H9 (cell line): Measurements from ENCODE around the gene CTNNA3. TPM values are rescaled to one million over a fixed set of nuclear protein-coding genes. Genes with fewer than 3 reads are reported as not detected.
"Not testable (repeated sequence)": the region's sequence is repeated elsewhere in the genome, so short reads cannot be mapped to it uniquely, and the experiment has no call there.

Source experiments
- DNase-seq: peaks from one replicate; pipeline ENCODE4 v3.0.0-alpha.2; 2017
- H2AFZ ChIP-seq: one replicate; pipeline ENCODE4 v1.6.1; 2013; ENCODE audit warnings: mild to moderate bottlenecking, low read length, control low read depth, moderate library complexity
- H2AK5ac ChIP-seq: 2 replicates; pipeline ENCODE4 v1.6.1; 2013; ENCODE audit warnings: low read length, control low read depth, mixed read lengths; ENCODE audit not compliant: insufficient read length
- H2BK120ac ChIP-seq: one replicate; pipeline ENCODE4 v1.6.1; 2013; ENCODE audit warnings: low read depth, mild to moderate bottlenecking, low read length, control low read depth, inconsistent platforms; ENCODE audit not compliant: poor library complexity, severe bottlenecking
- H2BK12ac ChIP-seq: 2 replicates; pipeline ENCODE4 v1.6.1; 2013; ENCODE audit warnings: low read length, control low read depth, mixed read lengths, low read depth; ENCODE audit not compliant: insufficient read length
- H2BK15ac ChIP-seq: 2 replicates; pipeline ENCODE4 v1.6.1; 2013; ENCODE audit warnings: low read depth, low read length, control low read depth
- H2BK20ac ChIP-seq: one replicate; pipeline ENCODE4 v1.6.1; 2013; ENCODE audit warnings: low read depth, mild to moderate bottlenecking, low read length, control low read depth, inconsistent platforms; ENCODE audit not compliant: poor library complexity, severe bottlenecking
- H2BK5ac ChIP-seq: 2 replicates; pipeline ENCODE4 v1.6.1; 2013; ENCODE audit warnings: low read length, control low read depth, mixed read lengths; ENCODE audit not compliant: insufficient read length
- H3K14ac ChIP-seq: 2 replicates; pipeline ENCODE4 v1.6.1; 2013; ENCODE audit warnings: low read length, control low read depth; ENCODE audit not compliant: insufficient read depth
- H3K18ac ChIP-seq: 2 replicates; pipeline ENCODE4 v1.6.1; 2013; ENCODE audit warnings: low read depth, mild to moderate bottlenecking, mixed read lengths, low read length, control low read depth; ENCODE audit not compliant: insufficient read length
- H3K23ac ChIP-seq: 2 replicates; pipeline ENCODE4 v1.6.1; 2013; ENCODE audit warnings: low read length, control low read depth, mixed read lengths, low read depth; ENCODE audit not compliant: insufficient read length
- H3K23me2 ChIP-seq: 2 replicates; pipeline ENCODE4 v1.6.1; 2013; ENCODE audit warnings: low read depth, mild to moderate bottlenecking, mixed read lengths, low read length, control low read depth; ENCODE audit not compliant: insufficient read length, poor library complexity, severe bottlenecking
- H3K27ac ChIP-seq: 2 replicates; pipeline ENCODE4 v1.5.1; 2013; ENCODE audit warnings: low read length, control low read depth, mixed read lengths, low read depth; ENCODE audit not compliant: insufficient read length
- H3K27me3 ChIP-seq: 2 replicates; pipeline ENCODE4 v1.6.1; 2013; ENCODE audit warnings: low read length, control low read depth, inconsistent platforms; ENCODE audit not compliant: insufficient read depth
- H3K4ac ChIP-seq: 2 replicates; pipeline ENCODE4 v1.6.1; 2013; ENCODE audit warnings: low read depth, mild to moderate bottlenecking, control low read depth, inconsistent platforms, low read length, moderate library complexity
- H3K4me1 ChIP-seq: 2 replicates; pipeline ENCODE4 v1.6.1; 2013; ENCODE audit warnings: low read length, control low read depth, inconsistent platforms; ENCODE audit not compliant: insufficient read depth
- H3K4me2 ChIP-seq: 2 replicates; pipeline ENCODE4 v1.6.1; 2013; ENCODE audit warnings: low read length, control low read depth, mixed read lengths; ENCODE audit not compliant: insufficient read length, insufficient read depth
- H3K56ac ChIP-seq: 2 replicates; pipeline ENCODE4 v1.6.1; 2013; ENCODE audit warnings: low read depth, mild to moderate bottlenecking, mixed read lengths, low read length, control low read depth; ENCODE audit not compliant: insufficient read length
- H3K79me1 ChIP-seq: 2 replicates; pipeline ENCODE4 v1.6.1; 2013; ENCODE audit warnings: low read depth, mild to moderate bottlenecking, moderate library complexity, low read length, control low read depth, inconsistent platforms; ENCODE audit not compliant: insufficient read depth, poor library complexity, severe bottlenecking
- H3K79me2 ChIP-seq: 2 replicates; pipeline ENCODE4 v1.6.1; 2013; ENCODE audit warnings: low read length, control low read depth, inconsistent platforms; ENCODE audit not compliant: insufficient read depth
- H3K9ac ChIP-seq: 2 replicates; pipeline ENCODE4 v1.6.1; 2013; ENCODE audit warnings: low read length, control low read depth, mixed read lengths; ENCODE audit not compliant: insufficient read length; ENCODE audit errors: extremely low read depth
- H3K9me3 ChIP-seq: one replicate; pipeline ENCODE4 v1.6.1; 2013; ENCODE audit warnings: low read depth, low read length, inconsistent platforms; ENCODE audit not compliant: control insufficient read depth
- H3T11ph ChIP-seq: one replicate; pipeline ENCODE4 v1.6.1; 2013; ENCODE audit warnings: mild to moderate bottlenecking, low read length, control low read depth, inconsistent platforms
- H4K20me1 ChIP-seq: one replicate; pipeline ENCODE4 v1.6.1; 2013; ENCODE audit not compliant: control insufficient read depth, insufficient read length, insufficient read depth
- H4K5ac ChIP-seq: 2 replicates; pipeline ENCODE4 v1.6.1; 2013; ENCODE audit warnings: low read depth, mild to moderate bottlenecking, mixed read lengths, low read length, control low read depth; ENCODE audit not compliant: insufficient read length
- H4K8ac ChIP-seq: replicated peaks from 2 replicates; pipeline ENCODE4 v1.6.1; 2013; ENCODE audit warnings: low read length, control low read depth, mixed read lengths, low read depth; ENCODE audit not compliant: insufficient read length
- H4K91ac ChIP-seq: 2 replicates; pipeline ENCODE4 v1.6.1; 2013; ENCODE audit warnings: low read depth, mild to moderate bottlenecking, moderate library complexity, mixed read lengths, low read length, control low read depth; ENCODE audit not compliant: insufficient read length
- H3K27ac Mint-ChIP-seq, 3 experiments: 2 replicates in 2 of 3; 3 replicates in 1 of 3; pipeline ENCODE4 v1.8.0; 2020 to 2021; ENCODE audit warnings: mixed read lengths in 3 of 3, mild to moderate bottlenecking in 1 of 3, moderate library complexity in 1 of 3
- H3K27me3 Mint-ChIP-seq: 2 replicates; pipeline ENCODE4 v1.8.0; 2021; ENCODE audit warnings: low read depth, mild to moderate bottlenecking, moderate library complexity, mixed read lengths
- H3K36me3 Mint-ChIP-seq, 3 experiments: 2 replicates in 2 of 3; 3 replicates in 1 of 3; pipeline ENCODE4 v1.8.0; 2020 to 2021; ENCODE audit warnings: low read depth in 3 of 3, mixed read lengths in 3 of 3; ENCODE audit not compliant: insufficient read depth in 1 of 3
- H3K4me1 Mint-ChIP-seq, 2 experiments: 2 replicates each; pipeline ENCODE4 v1.8.0; 2020; ENCODE audit warnings: mixed read lengths in 2 of 2
- H3K4me3 Mint-ChIP-seq, 2 experiments: 2 replicates in 1 of 2; 3 replicates in 1 of 2; pipeline ENCODE4 v1.8.0; 2020 to 2021; ENCODE audit warnings: mild to moderate bottlenecking in 2 of 2, mixed read lengths in 2 of 2, moderate library complexity in 1 of 2
- H3K9me3 Mint-ChIP-seq, 2 experiments: 2 replicates in 1 of 2; 3 replicates in 1 of 2; pipeline ENCODE4 v1.8.0; 2020; ENCODE audit warnings: mild to moderate bottlenecking in 2 of 2, mixed read lengths in 2 of 2, moderate library complexity in 1 of 2
- CTCF ChIP-seq: fragments of 200-600 bp; sonication (generic); conservative IDR thresholded peaks from 3 replicates; pipeline ENCODE4 v1.8.0; 2021; ENCODE audit warnings: antibody characterized with exemption, mild to moderate bottlenecking
- WGBS: extraction: QIAGEN DNeasy Blood & Tissue Kit; methylation state at CpG from one replicate; pipeline ENCODE4 v1.1.7; 2013; ENCODE audit warnings: missing lambda C conversion rate, low lambda C conversion rate, mixed read lengths; ENCODE audit not compliant: insufficient read length; ENCODE audit errors: extremely low coverage; 5-methylcytosine and 5-hydroxymethylcytosine counted together
- total RNA-seq: library from RNA; stranded (reverse); gene quantifications from 2 replicates; pipeline ENCODE4 v1.2.1, GENCODE V29; 2021

Gene CTNNA3
- total RNA-seq, 1 experiment from 2014 or later: 3.3 TPM

DNA sequence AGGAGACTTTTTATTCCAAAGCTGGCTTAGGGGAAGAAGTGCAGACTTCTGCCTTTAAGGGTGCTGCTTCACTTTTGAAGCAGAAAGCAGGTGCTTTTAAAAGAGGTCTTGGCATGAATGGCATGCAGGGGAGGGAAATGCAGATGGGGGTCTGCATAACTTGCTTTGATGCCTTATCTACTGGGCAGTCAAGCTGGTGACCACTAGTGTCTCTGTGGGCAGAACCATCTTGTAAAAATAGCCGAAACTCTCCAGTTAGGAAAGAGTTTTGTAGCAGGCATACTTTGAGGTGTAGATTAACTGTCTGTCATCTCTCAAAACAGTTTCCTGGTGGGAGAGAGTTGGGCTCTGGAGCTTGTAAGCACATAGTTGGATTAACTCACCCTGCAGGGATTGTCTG lies 9.9 kb upstream of the CTNNA3 start:
- H3K4ac ChIP-seq: no peak overlapping the region
- Mint-ChIP-seq H3K36me3 (peaks cover 0 to 3% (median 0%) of the 10 kb centered on the region in 3 experiments; a peak in 4 of 7 replicates), H3K9me3 (peaks cover 3 to 20% of the 10 kb centered on the region in 2 experiments; a peak in 4 of 5 replicates), H3K4me3 (no peak overlapping the region), H3K27ac (no peak overlapping the region), H3K27me3 (no peaks in the 10 kb centered on the region), H3K4me1 (peaks cover 7% of the 10 kb centered on the region in 2 experiments)
- WGBS: no CpG with 5 or more reads among the region's 1 CpG
- no peak overlapping the region for H2BK15ac ChIP-seq
- no peak overlapping the region for H3K14ac ChIP-seq
- H3K27me3 ChIP-seq: no peaks in the 10 kb centered on the region
- H4K91ac ChIP-seq: no peak overlapping the region
- no peak for DNase-seq
- H3K4me2 ChIP-seq: no peak overlapping the region
- H4K5ac ChIP-seq: no peak overlapping the region
- no peaks in the 10 kb centered on the region for H4K20me1 ChIP-seq
- no peak overlapping the region for H3K23ac ChIP-seq
- H2BK12ac ChIP-seq: no peak overlapping the region
- no peak overlapping the region for H2BK5ac ChIP-seq
- H2AK5ac ChIP-seq: no peak overlapping the region
- no peak overlapping the region for H4K8ac ChIP-seq
- no peaks in the 10 kb centered on the region for H3K79me2 ChIP-seq
- H2BK120ac ChIP-seq: no peak overlapping the region
- H2AFZ ChIP-seq: no peak overlapping the region
- H3K27ac ChIP-seq: no peak overlapping the region
- no peaks in the 10 kb centered on the region for H3K9me3 ChIP-seq
- H3K9ac ChIP-seq: no peak overlapping the region
- no peak for TF ChIP-seq CTCF
- H3K23me2 ChIP-seq: no peaks in the 10 kb centered on the region
- no peak overlapping the region for H2BK20ac ChIP-seq
- H3K4me1 ChIP-seq: no peaks in the 10 kb centered on the region
- no peak overlapping the region for H3K18ac ChIP-seq
- no peak overlapping the region for H3K56ac ChIP-seq
- H3T11ph ChIP-seq: no peak overlapping the region
- H3K79me1 ChIP-seq: no peaks in the 10 kb centered on the region

DNA sequence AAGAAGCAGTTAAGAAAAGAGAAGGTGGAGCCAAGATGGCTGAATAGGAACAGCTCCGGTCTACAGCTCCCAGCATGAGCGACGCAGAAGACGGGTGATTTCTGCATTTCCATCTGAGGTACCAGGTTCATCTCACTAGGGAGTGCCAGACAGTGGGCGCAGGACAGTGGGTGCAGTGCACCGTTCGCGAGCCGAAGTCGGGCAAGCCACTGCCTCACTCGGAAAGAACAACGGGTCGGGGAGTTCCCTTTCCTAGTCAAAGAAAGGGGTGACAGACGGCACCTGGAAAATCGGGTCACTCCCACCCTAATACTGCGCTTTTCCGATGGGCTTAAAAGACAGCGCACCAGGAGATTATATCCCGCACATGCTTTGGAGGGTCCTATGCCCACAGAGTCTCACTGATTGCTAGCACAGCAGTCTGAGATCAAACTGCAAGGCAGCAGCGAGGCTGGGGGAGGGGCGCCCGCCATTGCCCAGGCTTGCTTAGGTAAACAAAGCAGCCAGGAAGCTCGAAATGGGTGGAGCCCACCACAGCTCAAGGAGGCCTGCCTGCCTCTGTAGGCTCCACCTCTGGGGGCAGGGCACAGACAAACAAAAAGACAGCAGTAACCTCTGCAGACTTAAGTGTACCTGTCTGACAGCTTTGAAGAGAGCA lies 3.7 kb upstream of the CTNNA3 start:
- Mint-ChIP-seq H3K9me3 (peaks cover 20 to 24% of the 10 kb centered on the region in 2 experiments), H3K36me3 (peaks cover 3 to 15% (median 11%) of the 10 kb centered on the region in 3 experiments), H3K27ac (peak overlapping the region in 1 of 3 experiments; percentile 32; a peak in 1 of 7 replicates)
- not testable (repeated sequence) for H2BK5ac ChIP-seq, H3K9ac ChIP-seq, H3K4me1 Mint-ChIP-seq, H2AK5ac ChIP-seq, H4K91ac ChIP-seq, H3K4me2 ChIP-seq, DNase-seq, H3K23me2 ChIP-seq, H4K5ac ChIP-seq, H2BK120ac ChIP-seq, H2BK20ac ChIP-seq, H4K8ac ChIP-seq, H3K4ac ChIP-seq, H3K27ac ChIP-seq, H2BK15ac ChIP-seq, H3K56ac ChIP-seq, H3K18ac ChIP-seq, H3K79me2 ChIP-seq, H3K4me3 Mint-ChIP-seq, H4K20me1 ChIP-seq, H3K27me3 Mint-ChIP-seq, H3K4me1 ChIP-seq, H3K27me3 ChIP-seq, H2AFZ ChIP-seq, H3T11ph ChIP-seq, H3K23ac ChIP-seq, H3K79me1 ChIP-seq, H3K14ac ChIP-seq, H2BK12ac ChIP-seq, H3K9me3 ChIP-seq
- WGBS: no CpG with 5 or more reads among the region's 23 CpGs
